Activated CD4-positive, alpha-beta T cell treated with anti-CD3 and anti-CD28 coated beads, Interleukin-10, Interleukin-2, amounts not matched to agents 100 ng/mL and 50 ng/mL, durations not matched to agents 16 hours and 8 hours (primary cell): ENCODE results near the gene PARN.
"Not testable (repeated sequence)": the region's sequence is repeated elsewhere in the genome, so short reads cannot be mapped to it uniquely, and the experiment has no call there.

Source experiments
- DNase-seq: peaks from one replicate; pipeline ENCODE4 v3.0.0-alpha.2; 2020

Gene PARN

DNA sequence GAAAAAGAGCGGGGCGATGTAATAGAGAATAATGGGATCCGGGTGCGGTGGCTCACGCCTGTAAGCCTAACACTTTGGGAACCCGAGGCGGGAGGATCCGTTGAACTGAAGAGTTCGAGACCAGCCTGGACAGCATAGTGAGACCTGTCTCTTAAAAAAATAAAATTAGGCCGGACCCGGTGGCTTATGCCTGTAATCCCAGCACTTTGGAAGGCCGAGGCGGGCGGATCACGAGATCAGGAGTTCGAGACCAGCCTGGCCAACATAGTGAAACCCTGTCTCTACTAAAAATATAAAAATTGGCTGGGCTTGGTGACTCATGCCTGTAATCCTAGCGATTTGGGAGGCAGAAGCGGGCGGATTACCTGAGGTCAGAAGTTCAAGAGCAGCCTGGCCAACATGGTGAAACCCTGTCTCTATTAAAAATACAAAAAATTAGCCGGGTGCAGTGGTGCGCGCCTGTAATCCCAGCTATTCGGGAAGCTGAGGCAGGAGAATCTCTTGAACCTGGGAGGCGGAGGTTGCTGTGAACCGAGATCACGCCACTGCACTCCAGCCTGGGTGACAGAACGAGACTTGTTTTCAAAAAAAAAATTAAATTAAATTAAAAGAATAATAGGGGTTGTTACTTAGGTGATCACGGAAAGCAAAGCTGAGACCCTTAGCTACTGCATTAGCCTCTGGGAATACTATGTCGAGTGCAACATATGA lies 715 bp upstream of the PARN start:
- not testable (repeated sequence) for DNase-seq

- peak; percentile 27 for DNase-seq
Measured at GRCh38 chr16:14629612-14629918, 495 bp downstream of the PARN start.

DNA sequence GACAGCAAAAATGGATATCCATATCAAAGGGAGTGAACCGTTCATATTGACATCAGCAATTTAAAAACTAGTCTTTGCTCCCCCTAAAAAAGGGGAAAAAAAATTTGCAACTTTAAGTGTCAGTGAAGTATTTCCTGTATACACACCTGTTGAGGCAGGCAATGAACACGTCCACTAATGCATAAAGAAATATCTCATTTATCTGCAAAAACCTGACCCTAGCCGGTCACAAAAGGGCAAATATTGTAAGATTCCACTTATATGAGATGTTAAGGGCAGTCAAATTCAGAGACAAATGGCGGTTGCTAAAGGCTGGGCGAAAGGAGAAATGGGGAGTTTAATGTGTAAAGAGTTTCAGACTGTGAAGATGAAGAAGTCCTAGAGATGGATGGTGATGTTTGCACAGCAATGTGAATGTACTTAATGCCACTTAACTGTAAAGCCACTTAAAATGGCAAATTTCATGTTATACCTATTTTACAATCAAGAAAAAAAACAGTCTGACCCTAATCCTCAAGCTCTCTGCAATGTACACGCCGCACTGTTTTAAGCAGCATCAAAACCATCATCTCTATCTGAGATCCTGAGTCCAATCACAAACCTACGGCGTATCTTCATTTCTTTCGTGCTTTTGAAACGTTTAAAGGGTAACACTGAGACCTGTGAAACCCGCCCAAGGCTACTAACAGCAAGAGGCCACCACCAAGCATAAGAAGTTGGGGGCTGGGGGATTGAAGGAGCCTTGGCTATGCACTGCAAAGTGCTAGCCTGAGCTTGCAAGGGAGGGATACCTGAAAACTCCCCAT lies 1.1 kb downstream of the PARN start:
- DNase-seq = no peak

DNA sequence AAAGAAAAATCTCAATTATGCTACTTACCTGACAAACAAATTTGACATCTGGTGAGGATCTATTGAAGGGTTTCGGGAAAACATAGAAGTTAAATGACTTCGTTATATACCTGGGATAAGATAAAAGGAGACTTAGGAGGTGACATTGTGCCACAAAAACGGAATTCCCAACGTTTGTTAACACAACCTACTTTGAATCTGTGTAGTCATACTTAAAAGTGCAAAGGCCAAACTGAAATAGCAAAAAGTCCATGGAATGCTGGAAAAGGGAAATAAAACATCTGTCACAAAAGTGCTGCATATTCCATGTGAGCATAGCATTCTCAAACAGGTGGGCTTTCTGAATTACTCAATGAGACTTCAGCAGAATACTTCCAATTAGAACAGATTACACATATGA lies 3.0 kb downstream of the PARN start:
- no peak for DNase-seq

DNA sequence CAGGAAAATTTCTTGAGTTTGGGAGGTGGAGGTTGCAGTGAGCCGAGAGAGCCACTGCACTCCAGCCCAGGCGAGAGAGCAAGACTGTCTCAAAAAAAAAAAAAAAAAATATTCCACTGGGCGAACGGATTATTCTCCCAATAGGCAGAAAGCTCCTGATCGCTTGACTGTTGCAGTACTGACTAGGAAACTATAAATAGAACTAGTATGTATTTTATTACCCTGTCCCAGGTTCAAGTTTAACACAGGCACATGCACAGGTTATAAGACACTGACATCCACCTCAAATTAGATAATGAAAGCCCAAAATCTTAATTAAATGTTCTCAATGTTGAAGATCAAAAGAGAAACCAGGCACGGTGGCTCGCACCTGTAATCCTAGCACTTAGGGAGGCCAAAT lies 11.5 kb downstream of the PARN start:
- DNase-seq = no peak

DNA sequence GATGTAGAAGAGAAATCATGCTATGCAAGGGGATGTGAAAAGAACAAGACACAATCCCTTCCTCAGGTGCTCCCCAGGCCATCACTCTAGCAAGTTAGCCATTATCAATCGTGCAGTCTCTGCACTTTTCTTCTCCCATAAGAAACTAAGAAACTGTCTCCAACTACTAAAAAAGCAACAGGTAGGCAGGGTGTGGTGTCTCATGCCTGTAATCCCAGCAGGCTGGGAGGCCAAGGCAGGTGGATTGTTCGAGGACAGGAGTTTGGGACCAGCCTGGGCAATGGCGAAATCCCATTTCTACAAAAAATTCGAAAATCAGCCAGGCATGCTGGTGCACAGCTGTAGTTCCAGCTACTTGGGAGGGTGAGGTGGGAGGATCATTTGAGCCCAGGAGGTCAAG lies 13.8 kb downstream of the PARN start:
- no peak for DNase-seq

- DNase-seq = no peak
Measured at GRCh38 chr16:14613991-14614390, 16.1 kb downstream of the PARN start.

GRCh38 chr16:14611660-14612059 lies 18.4 kb downstream of the PARN start:
- no peak for DNase-seq

DNA sequence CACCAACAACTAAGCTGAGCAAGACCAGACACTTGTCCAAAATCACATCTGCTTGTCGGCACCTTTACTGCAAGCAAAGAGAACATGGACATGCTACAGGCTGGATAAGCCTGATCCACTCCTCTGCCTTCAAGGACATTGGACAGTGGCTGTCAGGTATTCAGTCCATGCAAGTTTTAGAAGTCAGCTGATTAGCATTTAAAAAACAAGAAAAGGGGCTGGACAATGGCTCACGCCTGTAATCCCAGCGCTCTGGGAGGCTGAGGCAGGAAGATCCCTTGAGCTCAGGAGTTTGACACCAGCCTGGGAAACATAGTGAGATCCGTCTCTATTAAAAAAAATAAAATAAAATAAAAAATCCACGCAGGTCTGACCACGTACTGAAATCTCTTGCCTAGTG lies 20.3 kb downstream of the PARN start:
- no peak for DNase-seq

GRCh38 chr16:14608604-14609003 lies 21.5 kb downstream of the PARN start:
- no peak for DNase-seq

DNA sequence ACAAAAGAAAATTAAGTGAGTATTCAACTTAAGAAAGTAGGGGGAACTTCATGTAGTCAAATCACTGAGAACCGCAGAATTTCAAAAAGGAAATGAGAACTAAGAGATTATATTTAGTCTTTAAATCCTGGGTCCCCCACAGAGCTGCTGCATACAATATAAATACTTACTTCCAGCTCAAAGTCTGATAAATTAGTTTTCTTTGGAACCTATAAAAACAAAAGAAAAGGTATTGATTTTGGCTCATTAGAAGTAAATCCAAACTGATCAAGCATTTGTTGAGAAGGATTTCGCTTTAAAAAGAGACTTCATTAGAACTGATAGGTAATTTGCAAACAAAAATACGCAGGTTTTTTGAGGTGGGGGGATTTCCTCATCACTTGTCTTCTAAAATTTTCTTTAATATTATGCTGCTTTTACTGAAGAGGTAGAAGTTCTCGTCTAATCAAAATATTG lies 21.9 kb downstream of the PARN start:
- DNase-seq = no peak

DNA sequence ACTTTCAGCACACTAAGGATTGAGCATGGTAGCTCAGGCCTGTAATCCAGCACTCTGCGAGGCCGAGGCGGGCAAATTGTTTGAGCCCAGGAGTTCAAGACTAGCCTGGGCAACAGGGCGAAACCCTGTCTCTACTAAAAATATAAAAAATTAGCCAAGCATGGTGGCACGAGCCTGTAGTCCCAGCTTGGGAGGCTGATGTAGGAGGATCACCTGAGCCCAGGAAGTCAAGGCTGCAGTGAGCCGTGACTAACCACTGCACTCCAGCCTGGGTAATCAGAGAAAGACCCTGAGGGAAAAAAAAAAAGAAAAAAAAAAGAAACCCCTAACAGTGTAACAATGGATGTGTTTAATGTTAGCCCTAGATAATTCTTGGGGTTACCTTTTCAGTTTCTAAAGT lies 24.0 kb downstream of the PARN start:
- no peak for DNase-seq

GRCh38 chr16:14602443-14602963 lies 27.6 kb downstream of the PARN start:
- no peak for DNase-seq

DNA sequence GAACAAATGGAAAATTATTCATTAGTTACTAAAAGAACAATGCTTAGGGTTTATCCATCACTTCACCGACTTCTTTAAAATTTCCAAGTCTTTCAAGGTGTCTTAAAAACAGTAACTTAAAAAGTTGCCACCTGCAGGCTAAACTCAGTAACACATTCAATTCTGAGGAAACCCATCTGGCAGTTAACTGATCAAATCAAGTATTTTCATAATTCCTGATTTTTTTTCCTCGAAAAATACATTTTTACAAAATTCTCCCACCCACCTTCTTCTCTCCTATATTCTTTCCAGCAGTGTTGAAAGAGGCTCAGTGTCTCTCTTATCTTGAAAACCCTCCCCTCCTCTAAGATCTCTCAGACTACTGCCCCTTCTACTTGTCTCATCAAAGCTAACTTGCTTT lies 29.9 kb downstream of the PARN start:
- DNase-seq = peak; percentile 4

GRCh38 chr16:14586637-14587305 lies 43.3 kb downstream of the PARN start:
- DNase-seq = no peak

DNA sequence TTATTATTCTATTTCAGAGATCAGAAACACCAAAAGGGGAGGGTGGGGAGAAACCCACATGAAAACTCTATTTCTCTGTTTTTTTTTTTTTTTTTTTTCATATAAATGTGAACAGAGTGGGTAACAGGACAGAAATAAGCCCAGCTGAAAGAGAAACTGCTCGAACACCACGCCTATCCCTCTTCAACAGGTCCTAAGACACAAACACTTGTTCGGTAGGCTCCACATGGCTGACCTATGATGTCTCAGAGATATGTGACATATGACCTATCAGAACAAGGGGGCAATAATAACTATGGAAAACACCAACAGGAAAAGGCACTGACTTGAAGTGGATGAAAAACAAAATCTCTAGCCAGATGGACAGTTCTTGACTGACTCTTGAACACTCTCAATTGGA lies 44.8 kb downstream of the PARN start:
- no peak for DNase-seq

DNA sequence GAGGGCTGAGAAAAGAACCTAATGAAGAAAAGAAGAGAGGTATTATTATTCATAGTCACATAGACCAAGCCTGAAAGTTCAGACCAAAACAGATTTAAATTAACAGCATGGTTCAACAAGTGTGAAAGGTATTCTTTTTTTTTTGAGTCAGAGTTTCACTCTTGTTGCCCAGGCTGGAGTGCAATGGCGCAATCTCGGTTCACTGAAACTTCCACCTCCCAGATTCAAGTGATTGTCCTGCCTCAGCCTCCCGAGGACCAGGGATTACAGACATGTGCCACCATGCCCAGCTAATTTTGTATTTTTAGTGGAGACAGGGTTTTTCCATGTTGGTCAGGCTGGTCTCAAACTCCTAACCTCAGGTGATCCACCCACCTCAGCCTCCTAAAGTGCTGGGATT lies 49.1 kb downstream of the PARN start:
- DNase-seq = not testable (repeated sequence)

DNA sequence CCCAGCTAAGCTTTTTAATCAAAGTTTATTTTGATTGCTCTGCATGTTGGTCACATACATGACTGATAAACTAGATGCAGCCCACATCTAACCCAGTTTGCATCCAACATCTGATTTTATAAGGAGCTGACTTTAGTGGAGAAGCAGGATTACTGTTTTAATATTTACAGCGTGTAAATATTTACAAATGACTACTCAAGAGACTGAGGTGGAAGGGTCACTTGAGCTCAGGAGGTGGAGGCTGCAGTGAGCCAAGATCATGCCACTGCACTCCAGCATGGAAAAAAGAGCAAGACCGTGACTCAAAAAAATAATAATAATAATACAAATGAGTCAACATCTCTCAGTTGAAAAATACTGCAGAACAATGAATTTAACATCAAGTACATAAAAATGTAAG lies 50.8 kb downstream of the PARN start:
- DNase-seq = no peak

DNA sequence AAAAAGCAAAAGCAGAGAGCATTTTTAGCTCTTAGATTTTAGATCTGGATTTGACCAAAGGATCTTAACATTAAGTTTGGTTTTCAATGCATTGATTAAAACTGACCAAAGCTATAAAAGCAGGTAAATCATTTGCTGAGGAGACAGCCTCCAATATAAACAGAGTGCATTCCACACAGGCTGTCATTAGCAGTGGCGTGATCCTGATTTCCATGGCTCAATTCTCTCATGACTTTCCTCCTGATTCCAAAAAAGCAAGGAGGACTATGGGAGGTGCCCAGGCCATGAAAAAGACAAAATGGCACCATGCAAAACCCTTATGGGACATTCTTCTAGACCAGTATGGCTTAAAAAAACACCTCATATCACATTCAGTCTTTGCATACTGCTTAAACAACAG lies 53.5 kb downstream of the PARN start:
- DNase-seq = no peak

DNA sequence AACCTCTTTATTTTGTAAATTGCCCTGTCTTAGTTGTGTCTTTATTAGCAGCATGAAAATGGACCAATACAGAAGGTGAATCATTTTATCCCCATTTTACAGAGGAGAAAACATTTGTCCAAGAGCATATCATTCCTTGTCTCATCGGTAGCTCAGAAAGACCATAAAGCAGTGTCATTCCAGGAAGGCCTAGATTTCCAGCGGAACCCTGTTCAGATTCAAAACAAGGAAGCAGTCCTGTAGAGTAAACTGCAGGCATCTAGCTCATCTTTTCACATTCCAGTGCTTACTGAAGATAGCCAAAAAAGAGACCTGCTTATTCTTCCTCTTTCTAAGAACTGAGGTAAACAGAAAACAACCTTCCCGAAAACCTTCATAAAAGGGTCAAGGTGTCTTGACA lies 54.0 kb downstream of the PARN start:
- no peak for DNase-seq

DNA sequence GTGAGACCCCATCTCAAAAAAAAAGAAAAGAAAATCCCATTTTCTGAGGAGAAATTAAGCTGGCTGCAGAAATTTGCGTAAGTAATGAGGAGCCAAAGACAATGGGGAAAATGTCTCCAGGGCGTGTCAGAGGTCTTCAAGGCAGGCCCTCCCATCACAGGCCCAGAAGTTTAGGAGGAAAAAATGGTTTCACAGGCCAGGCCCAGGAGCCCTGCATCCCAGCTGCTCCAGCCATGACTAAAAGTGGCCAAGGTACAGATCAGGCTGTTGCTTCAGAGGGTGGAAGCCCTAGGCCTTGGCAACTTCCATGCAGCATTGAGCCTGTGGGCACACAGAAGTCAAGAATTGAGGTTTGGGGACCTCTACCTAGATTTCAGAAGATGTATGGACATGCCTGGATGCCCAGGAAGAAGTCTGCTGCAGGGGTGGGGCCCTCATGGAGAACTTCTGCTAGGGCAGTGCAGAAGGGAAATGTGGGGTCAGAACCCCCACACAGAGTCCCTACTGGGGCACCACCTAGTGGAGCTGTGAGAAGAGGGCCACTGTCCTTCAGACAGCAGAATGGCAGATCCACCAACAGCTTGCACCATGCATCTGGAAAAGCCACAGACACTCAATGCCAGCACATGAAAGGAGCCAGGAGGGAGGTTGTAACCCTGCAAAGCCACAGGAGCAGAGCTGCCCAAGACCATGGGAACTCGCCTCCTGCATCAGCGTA lies 55.2 kb downstream of the PARN start:
- DNase-seq = not testable (repeated sequence)

DNA sequence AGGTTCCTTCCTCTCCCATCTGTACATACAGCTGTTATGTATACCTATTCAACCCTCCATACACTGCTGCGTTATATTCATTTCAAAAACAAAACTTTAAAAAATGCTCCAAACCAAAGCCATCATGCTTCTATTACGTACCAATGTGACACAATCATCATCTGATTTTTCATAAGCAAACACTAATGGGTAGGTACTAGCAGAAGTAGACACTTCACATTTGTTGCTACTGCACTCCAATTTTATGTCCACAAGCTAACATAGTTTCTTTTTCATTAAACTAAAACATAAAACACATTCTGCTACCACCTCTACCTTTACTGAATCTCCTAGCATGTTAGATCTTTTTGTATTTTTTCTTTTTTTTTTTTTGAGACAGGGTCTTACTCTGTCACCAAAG lies 57.5 kb downstream of the PARN start:
- no peak for DNase-seq

DNA sequence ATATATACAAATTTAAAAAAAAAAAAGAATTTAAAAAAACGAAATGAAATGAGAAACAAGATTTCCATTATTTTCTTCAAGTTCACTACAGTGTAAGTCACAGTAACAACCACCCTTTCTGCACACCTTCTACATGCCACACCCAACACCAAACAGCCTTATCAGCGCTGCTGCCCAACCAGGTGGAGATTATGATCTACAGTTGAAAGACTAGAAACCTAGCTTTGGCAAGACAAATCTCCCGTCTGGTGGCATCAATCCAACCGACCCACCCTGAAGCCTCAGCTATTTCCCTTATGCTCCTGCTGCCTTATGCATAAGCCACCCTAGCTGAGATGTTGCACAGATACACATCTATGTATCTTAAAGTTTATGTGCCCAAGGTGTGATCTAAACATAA lies 60.8 kb downstream of the PARN start:
- DNase-seq = no peak
